ENCODE data around the gene VCAN. TPM values are rescaled to one million over a fixed set of nuclear protein-coding genes. Genes with fewer than 3 reads are reported as not detected.

The VCAN gene
- total and polyA plus RNA-seq, 4 donors = 145 to 610 (median 328) TPM

DNA sequence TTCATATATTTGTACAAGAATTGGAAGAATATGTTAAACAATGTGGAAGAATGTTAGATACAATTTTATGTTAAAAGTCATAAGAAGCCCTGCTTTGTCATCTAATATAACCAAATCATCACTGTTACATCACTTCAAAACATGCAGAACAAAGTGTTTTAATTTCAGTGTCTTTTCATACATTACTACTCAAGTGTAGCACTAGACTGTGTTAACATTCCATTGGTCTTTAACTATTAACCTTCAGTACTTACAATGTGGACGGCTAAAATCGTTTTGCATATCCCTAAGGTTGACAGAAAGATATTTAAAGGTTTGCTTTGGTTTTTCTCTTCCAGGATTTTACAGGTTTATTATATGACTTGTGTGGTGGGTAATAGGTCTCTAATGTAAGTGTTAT, 50.9 kb downstream of the VCAN start:
- Histone ChIP-seq H3K27ac (ENCODE audit: low read depth, low read length) (no peak overlapping the region), H3K9me3 (ENCODE audit: control insufficient read depth, insufficient read depth, low read length) (no peaks in the 10 kb centered on the region), H3K4me3 (ENCODE audit: low read depth, low read length) (no peak overlapping the region), H3K27me3 (ENCODE audit: control insufficient read depth, insufficient read depth, low read length) (no peaks in the 10 kb centered on the region), H3K4me1 (ENCODE audit: control insufficient read depth, insufficient read depth, low read length) (no peaks in the 10 kb centered on the region), H3K36me3 (ENCODE audit: control insufficient read depth, insufficient read depth, low read length) (no peaks in the 10 kb centered on the region)
- no peak for DNase-seq (ENCODE audit: low read depth in 4 of 6, low spot score in 6 of 6)
- WGBS (ENCODE audit: insufficient coverage) = no CpG with 5 or more reads among the region's 2 CpGs

DNA sequence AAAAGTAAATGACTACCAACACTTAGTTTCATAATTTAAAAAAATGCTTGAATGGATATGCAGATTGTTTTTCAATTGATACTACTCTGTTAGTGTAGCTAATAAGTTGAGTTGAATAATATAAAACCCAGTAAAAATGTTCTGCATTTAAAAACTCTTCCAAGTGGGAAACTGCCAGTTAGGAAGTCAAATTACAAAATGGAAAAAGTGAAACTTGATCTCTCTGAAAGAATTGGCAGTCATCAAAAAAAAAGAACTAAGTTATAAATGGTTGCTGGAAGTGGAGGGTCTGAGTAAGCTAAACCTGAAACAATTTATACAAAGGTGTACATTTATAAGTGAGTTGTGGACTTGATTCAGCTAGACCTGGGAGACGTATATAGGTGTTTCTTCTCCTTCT, 52.4 kb downstream of the VCAN start:
- no peaks in the 10 kb centered on the region for H3K9me3 ChIP-seq (ENCODE audit: control insufficient read depth, insufficient read depth, low read length)
- DNase-seq (ENCODE audit: low read depth in 4 of 6, low spot score in 6 of 6) = no peak
- no peaks in the 10 kb centered on the region for H3K36me3 ChIP-seq (ENCODE audit: control insufficient read depth, insufficient read depth, low read length)
- no peaks in the 10 kb centered on the region for H3K4me1 ChIP-seq (ENCODE audit: control insufficient read depth, insufficient read depth, low read length)
- WGBS (ENCODE audit: insufficient coverage) = no CpG with 5 or more reads among the region's 1 CpG
- no peaks in the 10 kb centered on the region for H3K27me3 ChIP-seq (ENCODE audit: control insufficient read depth, insufficient read depth, low read length)
- no peak overlapping the region for H3K27ac ChIP-seq (ENCODE audit: low read depth, low read length)
- H3K4me3 ChIP-seq (ENCODE audit: low read depth, low read length) = no peak overlapping the region

DNA sequence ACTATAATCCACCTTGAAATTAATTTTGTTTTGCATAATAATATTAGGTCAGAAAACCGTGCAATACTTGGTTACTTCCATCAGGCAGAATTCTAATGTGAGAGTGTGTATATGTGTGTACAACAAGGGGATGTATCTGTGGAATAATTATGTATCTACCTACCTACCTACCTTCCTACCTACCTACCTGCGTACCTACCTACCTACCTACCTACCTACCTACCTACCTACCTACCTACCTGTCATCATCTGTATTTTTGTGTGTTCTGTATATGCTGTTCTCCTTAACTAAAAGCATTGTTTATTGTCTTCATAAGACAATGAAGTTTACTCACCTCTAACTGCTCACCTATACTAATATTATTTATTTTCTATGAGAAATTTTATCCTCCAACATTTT, 52.8 kb downstream of the VCAN start:
- WGBS (ENCODE audit: insufficient coverage) = no CpG with 5 or more reads among the region's 2 CpGs

DNA sequence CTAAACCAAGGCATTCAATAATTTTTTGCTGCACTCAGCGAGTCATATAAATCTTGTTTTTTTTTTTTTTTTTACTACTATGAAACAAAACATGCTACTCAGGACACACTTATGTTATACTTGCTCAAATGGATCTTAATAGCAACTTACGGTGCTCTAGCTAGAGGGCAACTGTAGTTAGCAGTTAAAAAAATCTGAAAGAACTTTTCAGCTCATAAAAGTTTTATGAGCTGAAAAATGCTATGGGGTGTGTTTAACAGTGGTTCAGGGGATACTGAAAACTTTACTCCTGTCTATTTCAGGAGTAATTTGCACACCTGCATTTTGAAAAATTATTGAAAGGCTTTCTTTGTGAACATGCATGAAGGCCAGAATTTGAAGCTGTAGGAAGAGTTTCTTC, 53.4 kb downstream of the VCAN start:
- no peak for DNase-seq (ENCODE audit: low read depth in 4 of 6, low spot score in 6 of 6)
- Histone ChIP-seq H3K27me3 (ENCODE audit: control insufficient read depth, insufficient read depth, low read length) (no peaks in the 10 kb centered on the region), H3K9me3 (ENCODE audit: control insufficient read depth, insufficient read depth, low read length) (no peaks in the 10 kb centered on the region), H3K27ac (ENCODE audit: low read depth, low read length) (no peak overlapping the region), H3K4me3 (ENCODE audit: low read depth, low read length) (no peak overlapping the region), H3K36me3 (ENCODE audit: control insufficient read depth, insufficient read depth, low read length) (no peaks in the 10 kb centered on the region), H3K4me1 (ENCODE audit: control insufficient read depth, insufficient read depth, low read length) (no peaks in the 10 kb centered on the region)
- no CpG with 5 or more reads among the region's 2 CpGs for WGBS (ENCODE audit: insufficient coverage)

More for the DNA sequence above, 52.8 kb downstream of the VCAN start:
- H3K27ac ChIP-seq (ENCODE audit: low read depth, low read length) = no peak overlapping the region
- H3K4me1 ChIP-seq (ENCODE audit: control insufficient read depth, insufficient read depth, low read length) = no peaks in the 10 kb centered on the region
- H3K27me3 ChIP-seq (ENCODE audit: control insufficient read depth, insufficient read depth, low read length) = no peaks in the 10 kb centered on the region
- H3K4me3 ChIP-seq (ENCODE audit: low read depth, low read length) = no peak overlapping the region
- no peaks in the 10 kb centered on the region for H3K9me3 ChIP-seq (ENCODE audit: control insufficient read depth, insufficient read depth, low read length)
- no peaks in the 10 kb centered on the region for H3K36me3 ChIP-seq (ENCODE audit: control insufficient read depth, insufficient read depth, low read length)
- DNase-seq (ENCODE audit: low read depth in 4 of 6, low spot score in 6 of 6) = no peak

DNA sequence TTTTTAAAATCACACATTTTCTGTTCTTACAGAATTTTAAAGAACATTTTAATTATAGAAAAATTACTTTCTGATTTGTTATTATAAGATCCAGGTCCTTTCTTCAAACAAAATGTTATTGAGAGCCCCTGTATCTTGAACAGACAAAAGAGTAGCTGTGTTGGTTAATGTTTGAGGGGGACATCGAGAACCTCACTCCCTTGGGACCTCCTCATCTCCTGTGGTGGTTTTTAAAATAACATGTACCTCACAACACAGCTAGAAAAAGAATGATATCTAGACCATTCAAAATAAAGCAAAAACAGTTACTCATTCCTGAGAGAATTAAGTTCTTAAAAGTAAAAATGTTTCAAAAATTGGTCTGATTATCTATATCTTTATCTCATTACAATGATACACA, 54.7 kb downstream of the VCAN start:
- Histone ChIP-seq H3K36me3 (ENCODE audit: control insufficient read depth, insufficient read depth, low read length) (no peaks in the 10 kb centered on the region), H3K9me3 (ENCODE audit: control insufficient read depth, insufficient read depth, low read length) (no peaks in the 10 kb centered on the region), H3K4me3 (ENCODE audit: low read depth, low read length) (no peak overlapping the region), H3K27ac (ENCODE audit: low read depth, low read length) (no peak overlapping the region), H3K4me1 (ENCODE audit: control insufficient read depth, insufficient read depth, low read length) (no peaks in the 10 kb centered on the region), H3K27me3 (ENCODE audit: control insufficient read depth, insufficient read depth, low read length) (no peaks in the 10 kb centered on the region)
- no CpG with 5 or more reads among the region's 1 CpG for WGBS (ENCODE audit: insufficient coverage)
- no peak for DNase-seq (ENCODE audit: low read depth in 4 of 6, low spot score in 6 of 6)

DNA sequence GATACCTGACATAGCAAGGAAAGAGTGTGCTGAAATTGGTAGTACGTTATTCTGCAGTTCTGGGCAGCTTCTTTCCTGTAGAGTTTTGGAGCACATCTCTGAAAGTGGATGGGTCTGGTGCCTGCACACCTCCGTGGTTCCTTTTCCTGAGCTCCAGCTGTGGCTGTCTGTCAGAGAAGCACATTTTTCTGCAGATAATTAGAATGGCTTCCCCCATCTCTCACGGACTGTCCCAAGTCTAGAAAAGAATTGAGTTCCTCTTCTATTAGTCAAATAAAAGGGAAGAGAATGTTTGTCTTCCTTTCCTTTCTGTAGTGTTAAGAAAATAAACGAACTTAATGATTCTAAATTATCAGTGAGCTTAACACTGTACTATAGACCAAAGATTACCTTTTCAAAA, 55.7 kb downstream of the VCAN start:
- Histone ChIP-seq H3K27me3 (ENCODE audit: control insufficient read depth, insufficient read depth, low read length) (no peaks in the 10 kb centered on the region), H3K4me3 (ENCODE audit: low read depth, low read length) (no peak overlapping the region), H3K27ac (ENCODE audit: low read depth, low read length) (no peak overlapping the region), H3K9me3 (ENCODE audit: control insufficient read depth, insufficient read depth, low read length) (no peaks in the 10 kb centered on the region), H3K4me1 (ENCODE audit: control insufficient read depth, insufficient read depth, low read length) (no peaks in the 10 kb centered on the region), H3K36me3 (ENCODE audit: control insufficient read depth, insufficient read depth, low read length) (no peaks in the 10 kb centered on the region)
- DNase-seq (ENCODE audit: low read depth in 4 of 6, low spot score in 6 of 6) = no peak
- WGBS (ENCODE audit: insufficient coverage) = 100% methylated on average over 1 of the region's 4 CpGs

DNA sequence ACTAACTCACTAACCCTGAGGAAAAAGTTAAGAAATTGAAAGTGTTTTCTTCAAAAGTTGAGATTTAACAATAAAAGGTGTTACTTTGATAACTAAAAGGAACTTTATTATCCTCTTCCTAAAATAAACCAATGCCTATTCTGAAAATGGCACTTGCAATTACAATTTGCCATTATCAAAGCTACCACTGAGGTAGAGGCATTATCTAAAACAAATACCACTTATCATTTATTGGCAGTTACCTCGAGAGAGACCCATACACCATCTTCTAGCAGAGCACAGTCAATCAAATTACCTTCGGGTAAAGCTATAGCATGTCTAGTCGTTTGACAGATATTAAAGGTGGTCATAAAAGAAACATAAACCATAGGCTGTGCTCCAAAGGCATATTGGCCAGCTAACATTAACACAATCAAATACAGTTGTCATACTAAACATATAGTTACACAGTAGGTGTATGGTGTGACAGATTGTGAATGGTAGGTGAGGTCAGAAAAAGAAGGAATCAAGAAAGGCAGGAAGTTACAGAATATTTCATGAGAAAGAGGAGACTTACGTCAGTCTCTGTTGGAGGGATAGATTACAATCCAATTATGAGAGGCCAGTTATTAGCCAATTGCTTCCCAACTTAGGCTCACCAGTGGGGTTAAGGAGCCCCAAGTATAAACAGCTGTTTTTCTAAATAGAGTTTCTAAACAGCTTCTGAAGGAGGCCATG, 56.3 kb downstream of the VCAN start:
- H3K4me1 ChIP-seq (ENCODE audit: control insufficient read depth, insufficient read depth, low read length) = no peaks in the 10 kb centered on the region
- no peak for DNase-seq (ENCODE audit: low read depth in 4 of 6, low spot score in 6 of 6)
- WGBS (ENCODE audit: insufficient coverage) = 100% methylated on average over 1 of the region's 4 CpGs
- no peaks in the 10 kb centered on the region for H3K27me3 ChIP-seq (ENCODE audit: control insufficient read depth, insufficient read depth, low read length)
- no peak overlapping the region for H3K4me3 ChIP-seq (ENCODE audit: low read depth, low read length)
- H3K9me3 ChIP-seq (ENCODE audit: control insufficient read depth, insufficient read depth, low read length) = no peaks in the 10 kb centered on the region
- H3K27ac ChIP-seq (ENCODE audit: low read depth, low read length) = no peak overlapping the region
- H3K36me3 ChIP-seq (ENCODE audit: control insufficient read depth, insufficient read depth, low read length) = no peaks in the 10 kb centered on the region

DNA sequence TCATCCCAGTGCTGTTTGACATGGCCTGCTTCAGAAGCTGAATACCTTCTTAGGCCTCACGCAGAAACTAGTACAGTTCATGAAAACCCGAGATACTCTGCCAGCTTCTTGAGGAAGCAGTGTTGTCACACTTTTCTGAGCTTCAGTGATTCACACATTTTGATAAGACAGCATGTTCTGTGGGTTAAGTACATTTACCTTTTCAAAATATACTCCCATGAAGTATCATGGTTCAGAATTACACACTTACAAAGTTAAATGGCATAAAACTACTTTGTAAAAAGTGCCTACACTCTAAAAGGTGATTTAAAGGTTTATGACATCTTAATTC, 56.9 kb downstream of the VCAN start:
- WGBS (ENCODE audit: insufficient coverage) = 57% methylated on average over 1 of the region's 2 CpGs
- no peaks in the 10 kb centered on the region for H3K36me3 ChIP-seq (ENCODE audit: control insufficient read depth, insufficient read depth, low read length)
- no peak overlapping the region for H3K4me3 ChIP-seq (ENCODE audit: low read depth, low read length)
- no peak for DNase-seq (ENCODE audit: low read depth in 4 of 6, low spot score in 6 of 6)
- no peaks in the 10 kb centered on the region for H3K9me3 ChIP-seq (ENCODE audit: control insufficient read depth, insufficient read depth, low read length)
- no peak overlapping the region for H3K27ac ChIP-seq (ENCODE audit: low read depth, low read length)
- no peaks in the 10 kb centered on the region for H3K27me3 ChIP-seq (ENCODE audit: control insufficient read depth, insufficient read depth, low read length)
- H3K4me1 ChIP-seq (ENCODE audit: control insufficient read depth, insufficient read depth, low read length) = no peaks in the 10 kb centered on the region

DNA sequence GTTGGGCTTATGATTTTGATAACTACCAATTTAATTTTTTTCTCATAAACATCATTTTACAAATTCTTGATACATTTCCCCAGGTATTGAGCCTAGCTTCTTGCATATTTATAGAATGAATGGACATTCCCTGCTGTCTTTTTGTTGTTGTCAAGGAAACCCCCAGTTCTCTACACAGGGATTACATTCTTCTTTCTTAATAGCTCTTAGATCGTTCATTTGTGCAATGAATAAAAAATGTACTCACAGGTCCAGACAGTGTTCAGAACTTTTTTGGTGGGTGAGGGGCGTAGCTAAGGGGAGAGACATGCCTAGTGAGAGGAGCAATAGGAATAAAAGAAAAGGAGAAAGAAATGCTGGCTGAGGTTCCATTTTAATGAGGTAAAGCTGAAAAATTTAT, 58.6 kb downstream of the VCAN start:
- Histone ChIP-seq H3K9me3 (ENCODE audit: control insufficient read depth, insufficient read depth, low read length) (no peaks in the 10 kb centered on the region), H3K27ac (ENCODE audit: low read depth, low read length) (no peak overlapping the region), H3K27me3 (ENCODE audit: control insufficient read depth, insufficient read depth, low read length) (no peaks in the 10 kb centered on the region), H3K4me1 (ENCODE audit: control insufficient read depth, insufficient read depth, low read length) (no peaks in the 10 kb centered on the region), H3K36me3 (ENCODE audit: control insufficient read depth, insufficient read depth, low read length) (no peaks in the 10 kb centered on the region), H3K4me3 (ENCODE audit: low read depth, low read length) (no peak overlapping the region)
- 15% methylated on average over 1 of the region's 2 CpGs for WGBS (ENCODE audit: insufficient coverage)
- DNase-seq (ENCODE audit: low read depth in 4 of 6, low spot score in 6 of 6) = peak in 5 of 6 donors; percentile 29 to 84 (median 42)

DNA sequence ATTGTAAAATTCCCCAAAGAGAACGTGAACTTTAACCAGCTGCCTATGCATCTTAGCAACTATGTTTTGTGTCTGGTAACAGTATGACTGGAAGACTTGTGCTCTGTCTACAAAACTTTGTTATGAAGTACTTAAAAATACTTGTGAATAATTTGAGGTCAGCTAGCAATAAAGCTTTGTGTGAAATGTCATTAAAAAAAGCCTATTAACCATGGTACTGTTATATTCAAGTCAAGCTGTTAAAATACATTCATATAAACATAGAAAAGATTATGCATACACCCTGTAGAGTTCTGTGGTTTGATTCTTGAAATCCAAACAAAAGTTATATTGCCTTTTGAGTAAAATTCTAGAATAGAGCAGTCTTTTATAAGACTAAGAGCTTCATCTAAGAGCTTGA, 60.1 kb downstream of the VCAN start:
- Histone ChIP-seq H3K4me1 (ENCODE audit: control insufficient read depth, insufficient read depth, low read length) (no peaks in the 10 kb centered on the region), H3K4me3 (ENCODE audit: low read depth, low read length) (no peak overlapping the region), H3K9me3 (ENCODE audit: control insufficient read depth, insufficient read depth, low read length) (no peaks in the 10 kb centered on the region), H3K27ac (ENCODE audit: low read depth, low read length) (no peak overlapping the region), H3K27me3 (ENCODE audit: control insufficient read depth, insufficient read depth, low read length) (no peaks in the 10 kb centered on the region), H3K36me3 (ENCODE audit: control insufficient read depth, insufficient read depth, low read length) (no peaks in the 10 kb centered on the region)
- DNase-seq (ENCODE audit: low read depth in 4 of 6, low spot score in 6 of 6) = no peak
- WGBS (ENCODE audit: insufficient coverage) = no CpG with 5 or more reads among the region's 1 CpG

Data from spinal cord (tissue), 10 donors.